GM19372 (cell line): ENCODE measurements around the gene OR51E1.

Experiments
- ATAC-seq: cut with Tn5 transposase; IDR thresholded peaks from one replicate; pipeline ENCODE4 v1.9.1; 2021; ENCODE audit warnings: mild to moderate bottlenecking, low read depth, moderate library complexity; ENCODE audit not compliant: unreplicated experiment

The OR51E1 gene

GRCh38 chr11:4704790-4705334, 61.1 kb downstream of the OR51E1 start:
- ATAC-seq: no peak
